Keratinocyte (primary cell): ENCODE measurements around the gene KCTD2.

Experiments
- CTCF ChIP-seq, 3 experiments: IDR thresholded peaks in 1 of 3; conservative IDR thresholded peaks in 1 of 3; optimal IDR thresholded peaks in 1 of 3; 2 replicates in 2 of 3; 3 replicates in 1 of 3; pipeline versions ENCODE3 to v1.5.1; 2011; ENCODE audit warnings: low read length in 3 of 3, mild to moderate bottlenecking in 3 of 3, moderate library complexity in 2 of 3, control low read depth in 1 of 3, inconsistent platforms in 1 of 3; ENCODE audit not compliant: insufficient read depth in 2 of 3; ENCODE audit errors: extremely low read depth in 1 of 3
- EZH2 ChIP-seq: IDR thresholded peaks from one replicate; pipeline ENCODE4 v1.6.1; 2012; ENCODE audit warnings: inconsistent platforms, mild to moderate bottlenecking, low read length, moderate library complexity

DNA sequence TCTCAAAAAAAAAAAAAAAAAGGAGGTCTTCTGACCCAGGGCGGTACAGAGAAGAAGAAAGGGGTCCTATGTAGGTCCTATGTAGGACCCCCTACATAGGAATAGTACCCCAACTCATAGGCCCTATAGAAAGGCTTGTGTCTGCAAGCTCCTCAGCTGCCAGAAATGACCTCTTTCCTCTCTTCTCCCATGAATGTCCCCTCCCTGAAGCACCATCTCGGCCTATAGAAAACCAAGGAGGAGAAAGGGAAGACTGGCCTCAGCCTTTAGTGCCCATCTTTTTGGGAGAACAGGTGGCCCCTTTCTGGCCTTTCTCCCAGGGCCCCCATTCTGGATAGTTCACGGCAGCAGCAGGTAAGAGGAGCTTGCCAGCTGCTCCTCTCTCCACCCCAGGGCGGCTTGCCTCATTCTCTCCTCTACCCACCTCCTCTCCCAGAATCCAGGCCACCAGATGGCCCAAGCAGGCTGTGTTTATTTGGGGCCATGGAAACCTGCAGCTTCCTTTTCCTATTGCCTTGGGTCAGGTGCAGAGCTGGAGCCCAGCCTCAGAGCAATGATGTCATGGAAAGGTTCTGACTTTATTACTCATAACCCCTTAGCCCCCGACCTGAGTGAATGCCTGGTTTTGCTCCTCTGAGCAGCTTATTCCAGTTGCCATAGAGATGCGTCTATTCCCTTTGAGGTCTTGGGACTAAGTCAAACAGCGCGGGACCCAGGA lies 36.2 kb upstream of the KCTD2 start:
- peak in 1 of 3 experiments; percentile 23 for TF ChIP-seq CTCF (optimal IDR thresholded peaks at IDR 0.05 in 1 of 3, IDR thresholded peaks at IDR 0.05 in 1 of 3, conservative IDR thresholded peaks at IDR 0.05 in 1 of 3; ENCODE audit: extremely low read depth in 1 of 3, insufficient read depth in 2 of 3, low read length in 3 of 3)
- no peak for TF ChIP-seq EZH2
